Activated CD4-positive, alpha-beta T cell treated with anti-CD3 and anti-CD28 coated beads for 1 hour (primary cell): Measurements from ENCODE around the gene ZNF185.

Experiments
- DNase-seq: peaks from one replicate; pipeline ENCODE4 v3.0.0-alpha.2; 2020

Gene ZNF185

DNA sequence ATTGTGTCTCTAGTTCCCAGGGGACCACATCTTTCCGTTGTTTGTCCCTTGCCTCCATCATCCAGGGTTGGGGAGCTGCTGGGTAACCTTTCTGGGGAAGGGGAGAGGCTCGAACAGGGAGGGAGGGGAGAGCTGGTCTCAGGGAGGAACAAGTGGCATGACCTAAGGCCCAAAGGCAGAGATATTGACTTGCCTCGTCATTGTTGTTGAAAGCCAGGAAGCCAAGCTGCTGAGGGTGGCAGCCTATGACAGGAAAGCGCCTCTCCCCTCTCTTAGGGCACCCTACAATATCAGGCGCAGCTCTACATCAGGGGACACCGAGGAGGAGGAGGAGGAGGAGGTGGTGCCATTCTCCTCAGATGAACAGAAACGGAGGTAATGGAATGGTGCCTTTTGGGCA is 20.8 kb downstream of the ZNF185 start:
- DNase-seq, result no peak

- no peak for DNase-seq
Measured at GRCh38 chrX:152923599-152923998, 25.7 kb downstream of the ZNF185 start.

DNA sequence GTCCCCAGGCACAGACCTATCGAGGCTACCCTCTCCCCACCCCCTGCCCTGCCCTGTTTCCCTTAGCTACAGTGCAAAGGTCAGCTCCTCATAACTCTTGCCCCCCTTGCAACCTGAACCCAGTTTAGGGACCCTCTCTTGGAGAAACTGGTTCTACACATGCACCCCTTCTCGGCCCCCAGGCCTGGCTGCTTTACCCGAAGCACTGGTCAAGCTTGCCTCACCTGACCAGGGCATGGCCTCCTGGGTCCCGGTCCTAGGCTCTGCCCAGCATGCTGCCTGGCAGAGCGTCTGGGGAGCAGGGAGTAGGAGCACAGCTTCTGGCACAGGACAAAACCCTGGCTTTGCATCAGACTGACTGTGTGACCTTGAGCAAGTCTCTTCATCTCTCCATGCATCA is 28.0 kb downstream of the ZNF185 start:
- DNase-seq, result no peak

DNA sequence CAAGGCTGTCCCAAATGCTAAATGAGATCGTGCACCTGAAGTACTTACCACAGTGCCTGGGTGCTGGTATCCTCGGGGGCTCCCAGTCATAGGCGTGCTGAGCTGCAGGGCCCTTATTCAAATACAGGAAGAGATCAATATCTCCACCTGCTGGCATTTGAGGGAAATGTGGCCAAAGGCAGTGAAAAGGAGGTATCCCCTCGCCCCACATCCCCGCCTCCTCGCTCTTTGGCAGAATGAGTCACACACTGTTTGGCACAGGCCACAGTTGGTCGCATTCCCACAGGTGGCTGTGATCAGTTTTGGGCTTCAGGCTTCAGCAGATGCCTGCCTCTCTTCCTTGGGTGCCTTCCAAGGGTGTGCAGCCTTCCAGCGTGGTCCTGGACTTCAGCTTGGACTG is 28.4 kb downstream of the ZNF185 start:
- DNase-seq, result peak; percentile 11

- DNase-seq, result no peak
Measured at GRCh38 chrX:152926923-152927322, 29.1 kb downstream of the ZNF185 start.

GRCh38 chrX:152927858-152928760 is 30.2 kb downstream of the ZNF185 start:
- DNase-seq, result no peak

- no peak for DNase-seq
Measured at GRCh38 chrX:152928761-152929400, 31.0 kb downstream of the ZNF185 start.

GRCh38 chrX:152929898-152930297 is 32.0 kb downstream of the ZNF185 start:
- DNase-seq, result no peak

DNA sequence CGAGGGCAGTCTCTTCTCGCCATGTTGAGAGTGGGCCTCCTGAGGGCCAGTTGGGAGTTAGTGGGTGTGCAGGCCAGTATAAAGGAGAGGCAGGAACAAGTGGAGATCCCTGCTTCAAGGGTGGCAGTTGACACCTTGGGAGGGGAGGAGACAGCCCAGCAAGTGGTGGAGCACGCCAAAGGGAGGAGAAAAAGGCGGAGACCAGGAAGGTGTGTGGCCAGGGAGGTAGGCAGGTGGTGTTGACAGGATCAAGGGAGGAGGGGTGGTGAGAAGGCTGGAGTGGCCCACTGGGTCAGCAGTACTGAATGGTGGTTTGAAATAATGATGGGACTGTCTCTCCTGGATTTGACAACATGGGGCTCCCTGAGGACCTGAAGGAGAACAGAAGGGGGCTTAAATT is 32.6 kb downstream of the ZNF185 start:
- DNase-seq, result no peak

DNA sequence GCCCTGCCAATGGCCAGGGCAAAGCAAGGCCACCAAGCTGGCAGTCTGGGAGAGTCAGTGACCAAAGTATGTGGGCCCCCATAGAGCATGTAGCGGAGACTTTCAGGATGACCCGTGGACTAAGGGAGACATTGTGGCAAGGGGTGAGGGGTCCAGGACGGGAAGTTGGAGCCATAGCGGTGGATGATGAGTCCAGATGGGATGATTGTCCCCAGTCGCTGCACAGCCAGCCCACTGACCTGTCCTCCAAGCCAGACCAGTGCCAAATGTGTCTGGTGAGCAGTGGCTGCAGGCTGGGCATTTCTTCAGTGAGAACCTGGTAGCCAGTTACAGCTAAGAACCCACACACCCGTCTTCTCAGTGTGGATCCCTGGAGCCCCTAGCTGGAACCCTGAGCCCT is 34.3 kb downstream of the ZNF185 start:
- no peak for DNase-seq

GRCh38 chrX:152932598-152933175 is 34.8 kb downstream of the ZNF185 start:
- no peak for DNase-seq

GRCh38 chrX:152936306-152936705 is 38.4 kb downstream of the ZNF185 start:
- DNase-seq, result no peak

DNA sequence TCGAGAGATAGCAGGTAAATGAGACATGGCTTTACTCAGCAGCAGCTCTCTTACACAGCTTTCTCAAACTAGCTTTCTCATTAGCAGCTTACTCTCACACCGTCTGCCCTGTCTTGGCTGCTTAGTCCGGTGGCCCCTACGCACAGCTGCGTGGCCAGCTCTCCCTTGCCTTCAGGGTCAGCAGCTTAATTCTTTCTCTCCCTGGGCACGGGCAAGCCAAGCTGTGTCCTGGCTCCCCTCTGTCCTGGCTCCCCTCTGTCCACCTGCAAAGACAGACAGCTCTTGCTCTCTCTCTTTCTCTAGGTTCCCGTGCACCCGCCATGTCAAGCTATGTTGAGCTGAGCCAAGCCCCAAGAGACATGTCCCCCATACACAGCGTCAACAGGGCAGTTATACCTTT is 39.4 kb downstream of the ZNF185 start:
- no peak for DNase-seq

DNA sequence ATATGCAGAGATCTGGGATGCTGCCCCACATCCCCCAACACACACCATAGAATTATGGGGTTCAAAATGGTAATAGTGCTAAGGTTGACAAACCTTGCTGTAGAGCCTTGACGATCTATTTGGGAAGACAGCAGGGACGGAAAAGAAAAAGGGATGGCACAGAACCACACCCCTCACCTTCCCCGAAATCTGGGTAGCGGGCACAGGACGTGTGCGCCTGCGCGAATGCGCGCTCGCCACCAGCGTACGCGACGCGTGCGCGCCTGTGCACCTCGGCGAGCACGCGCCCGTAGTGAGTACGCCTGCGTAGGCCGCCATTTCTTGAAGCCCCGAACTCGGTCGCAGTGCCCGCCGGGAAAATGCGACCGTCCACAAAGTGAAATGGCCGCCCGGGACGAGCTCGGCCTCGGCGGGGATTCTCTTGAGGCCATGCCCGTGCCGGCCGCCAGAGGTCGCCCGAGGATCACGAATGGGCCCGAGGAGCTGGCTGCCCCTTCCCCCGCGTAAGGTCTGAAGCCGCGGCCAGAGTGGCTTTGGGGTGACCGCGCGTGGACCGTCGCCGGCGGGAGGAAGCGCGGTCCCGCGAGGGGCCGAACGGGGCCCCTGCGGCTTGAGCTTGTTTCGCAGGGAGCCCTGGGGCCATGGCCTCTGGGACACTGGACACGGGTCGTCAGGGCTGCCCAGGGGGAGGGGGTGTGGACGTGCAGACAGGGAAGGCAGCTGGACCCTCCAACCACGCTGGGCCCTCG is 43.6 kb downstream of the ZNF185 start:
- peak; percentile 84 for DNase-seq

GRCh38 chrX:152942077-152942442 is 44.2 kb downstream of the ZNF185 start:
- DNase-seq, result no peak

DNA sequence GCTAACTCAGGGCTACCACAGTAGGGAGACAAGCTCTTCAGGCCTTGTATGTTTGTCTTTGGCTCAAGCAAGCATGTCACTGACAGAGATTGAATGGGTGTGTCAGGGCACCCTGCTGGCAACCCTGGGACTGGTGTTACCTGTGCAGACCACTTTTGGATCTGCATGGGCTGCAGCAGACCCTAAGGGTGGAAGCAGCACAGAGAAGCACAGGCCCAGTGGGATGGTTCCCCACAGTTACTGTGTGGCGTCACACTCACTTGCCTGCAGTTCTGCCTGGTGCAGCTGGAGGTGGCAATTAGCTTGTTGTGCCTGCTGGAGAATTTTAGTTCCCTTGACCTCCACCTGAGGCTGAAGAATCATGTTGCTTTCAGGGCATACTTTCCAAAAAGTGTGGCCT is 46.0 kb downstream of the ZNF185 start:
- no peak for DNase-seq

GRCh38 chrX:152945021-152945979 is 47.4 kb downstream of the ZNF185 start:
- DNase-seq, result no peak

GRCh38 chrX:152946681-152947080 is 48.8 kb downstream of the ZNF185 start:
- no peak for DNase-seq
